HPDE6-E6E7 (cell line): Measurements from ENCODE around the gene PKD1.
"Not testable (repeated sequence)": the region's sequence is repeated elsewhere in the genome, so short reads cannot be mapped to it uniquely, and the experiment has no call there.

ENCODE experiments used
- DNase-seq: peaks from one replicate; pipeline ENCODE4 v3.0.0; 2011; ENCODE audit warnings: missing footprints; ENCODE audit errors: extremely low spot score

PKD1 gene

DNA sequence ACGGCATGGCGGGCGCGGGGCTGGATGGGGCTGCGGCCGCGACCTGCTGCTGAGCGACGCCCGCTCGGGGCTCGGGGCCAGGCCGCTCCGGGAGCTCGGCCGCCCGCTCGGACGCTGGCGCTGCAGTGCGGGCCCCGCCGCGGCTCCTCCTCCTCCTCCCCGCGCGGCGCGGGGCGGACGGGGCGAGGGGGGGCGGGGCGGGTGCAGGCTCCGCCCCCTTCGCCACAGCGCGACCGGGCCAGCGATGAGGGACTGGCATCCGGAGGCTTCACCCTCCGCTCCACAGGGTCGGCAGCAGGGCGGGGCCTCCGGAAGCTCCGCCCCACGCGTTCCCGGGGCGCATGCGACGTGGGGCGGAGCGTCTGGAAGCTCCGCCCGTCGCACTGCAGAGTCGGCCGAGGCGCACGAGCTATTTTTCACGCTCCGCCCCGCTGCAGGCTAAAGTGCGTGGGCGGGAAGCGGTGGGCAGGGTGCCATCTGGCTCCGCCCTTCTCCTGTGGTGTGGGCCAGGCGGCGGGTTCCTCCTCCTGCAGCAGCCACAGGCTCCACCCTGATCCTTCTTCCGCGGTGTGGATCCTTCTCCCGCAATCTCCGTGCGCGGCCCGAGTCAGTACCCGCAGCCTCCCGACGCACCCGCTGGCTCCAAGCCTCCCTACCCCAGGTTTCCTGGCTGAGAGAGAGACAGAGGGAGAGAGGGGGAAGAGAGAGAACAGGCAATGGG is at the start of gene PKD1:
PKD1 (minus strand) TSS at position 129 of the 721 bp plus-strand sequence. CDS start 209 bp downstream, outside the sequence.
- DNase-seq: not testable (repeated sequence)

DNA sequence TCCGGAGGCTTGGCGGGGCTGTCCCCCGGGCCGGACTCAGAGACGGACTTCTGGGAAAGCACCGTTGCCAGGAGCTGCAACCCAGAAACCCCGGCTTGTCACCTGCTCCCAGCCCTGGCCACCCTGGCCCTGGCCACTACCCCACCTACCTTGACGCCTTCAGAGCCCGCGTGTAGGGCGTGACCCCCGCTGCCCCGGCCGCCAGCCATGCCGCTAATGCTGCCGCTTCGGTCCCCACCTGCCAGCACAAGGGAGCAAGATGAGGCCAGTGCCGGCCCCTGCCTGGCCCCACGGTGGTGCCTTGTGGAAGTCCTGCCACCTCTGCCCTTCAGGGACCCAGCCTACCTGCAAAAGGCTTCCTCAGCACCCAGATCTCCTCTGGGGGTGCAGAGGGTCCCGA is 49.3 kb upstream of the PKD1 start:
- DNase-seq: no peak

DNA sequence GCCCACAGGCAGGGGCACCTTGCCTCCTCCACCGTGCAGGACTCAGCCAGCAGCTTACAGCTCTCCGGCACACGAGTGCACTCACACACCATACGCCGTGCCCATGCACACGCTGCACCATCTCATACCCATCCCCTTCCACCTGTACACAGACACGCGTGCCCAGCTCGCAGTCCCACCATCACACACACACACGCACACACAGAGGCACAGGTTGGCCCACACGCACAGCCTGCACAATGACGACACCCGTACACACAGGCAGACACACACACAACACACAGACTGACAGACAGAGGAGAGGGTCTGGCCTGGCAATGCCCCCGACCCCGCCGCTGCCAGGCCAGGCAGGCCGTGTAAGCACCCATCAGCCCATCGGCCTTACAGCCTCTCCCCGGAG is 48.6 kb upstream of the PKD1 start:
- no peak for DNase-seq

DNA sequence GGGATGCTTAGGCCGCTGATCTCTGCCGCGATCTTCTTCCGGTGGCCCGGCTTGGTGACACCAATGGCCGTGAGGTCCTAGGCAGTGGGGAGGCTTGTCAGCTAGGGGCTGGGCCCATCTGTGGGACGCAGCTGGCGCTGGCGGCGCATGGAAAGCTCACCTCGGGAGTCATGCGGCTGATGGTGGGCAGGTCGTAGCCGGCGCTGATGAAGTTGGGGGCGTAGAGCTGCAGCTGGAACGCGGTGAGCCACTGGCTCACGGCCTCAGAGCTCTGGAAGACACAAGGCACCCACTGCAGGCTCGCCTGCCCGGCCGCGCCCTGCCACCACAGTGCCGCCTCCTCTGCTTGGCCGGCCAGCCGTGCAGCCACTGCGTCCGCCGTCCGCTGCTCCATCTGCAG is 48.0 kb upstream of the PKD1 start:
- no peak for DNase-seq

DNA sequence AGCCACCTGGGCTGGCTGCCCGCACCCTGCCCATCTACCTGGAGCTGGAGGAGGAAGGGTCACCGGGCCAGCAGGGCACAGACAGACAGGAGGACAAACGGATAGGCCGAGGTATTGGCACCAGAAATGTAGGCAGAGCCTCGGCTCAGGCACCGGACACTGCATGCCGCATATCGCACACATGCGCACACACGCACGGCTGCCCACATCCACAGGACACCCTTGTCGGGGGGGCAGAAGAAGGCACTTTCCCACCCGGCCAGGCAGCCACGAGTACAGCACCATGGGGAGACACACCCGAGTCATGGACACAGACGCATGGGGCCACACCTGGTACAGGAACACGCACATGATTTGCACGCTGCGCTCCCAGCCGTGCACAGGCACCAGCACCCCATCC is 46.3 kb upstream of the PKD1 start:
- no peak for DNase-seq

DNA sequence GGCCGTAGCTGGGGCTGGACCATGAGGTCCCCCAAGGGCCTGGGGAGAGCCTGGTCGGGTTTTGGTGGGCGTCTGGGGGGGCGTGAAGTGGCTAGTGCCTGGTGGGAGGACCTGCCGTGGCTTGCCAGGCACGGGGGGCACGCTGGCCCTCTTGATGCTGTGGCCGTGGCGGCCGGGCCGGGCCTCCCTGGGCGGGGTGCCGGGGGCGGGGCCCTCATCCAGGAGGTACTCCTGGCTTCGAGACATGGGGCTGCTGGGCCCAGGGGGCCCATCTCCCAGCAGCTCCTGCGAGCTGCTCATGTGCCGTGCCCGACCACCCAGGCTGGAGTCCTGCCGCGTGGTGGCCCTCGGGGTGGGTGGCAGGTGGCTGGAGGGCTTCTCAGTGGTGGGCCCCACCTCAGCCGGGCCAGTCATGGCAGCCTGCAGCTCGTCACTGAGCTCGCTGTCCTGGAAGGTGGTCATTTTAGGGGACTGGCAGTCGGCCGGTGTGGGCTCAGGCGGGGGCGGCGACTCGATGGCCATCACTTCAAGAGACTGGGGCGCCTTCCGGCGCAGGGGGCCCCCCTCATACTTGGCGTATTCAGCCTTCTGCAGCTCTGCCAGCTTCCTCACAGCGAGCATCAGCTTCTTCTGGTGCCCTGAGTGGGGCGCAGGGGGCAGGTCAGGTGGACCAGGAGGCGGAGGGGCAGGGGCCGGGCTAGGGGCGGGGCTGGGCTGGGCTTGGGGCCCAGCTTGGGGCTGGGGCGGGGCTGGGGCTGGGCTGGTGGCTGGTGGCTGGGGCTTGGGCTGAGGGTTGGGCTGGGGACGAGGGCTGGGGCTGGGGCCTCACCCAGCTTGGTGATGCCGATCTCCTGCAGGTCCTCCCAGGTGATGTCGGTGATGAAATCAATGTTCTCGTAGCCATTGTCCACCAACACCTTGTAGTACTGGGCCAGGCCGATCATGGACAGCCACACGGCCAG is 45.5 kb upstream of the PKD1 start:
- no peak for DNase-seq

DNA sequence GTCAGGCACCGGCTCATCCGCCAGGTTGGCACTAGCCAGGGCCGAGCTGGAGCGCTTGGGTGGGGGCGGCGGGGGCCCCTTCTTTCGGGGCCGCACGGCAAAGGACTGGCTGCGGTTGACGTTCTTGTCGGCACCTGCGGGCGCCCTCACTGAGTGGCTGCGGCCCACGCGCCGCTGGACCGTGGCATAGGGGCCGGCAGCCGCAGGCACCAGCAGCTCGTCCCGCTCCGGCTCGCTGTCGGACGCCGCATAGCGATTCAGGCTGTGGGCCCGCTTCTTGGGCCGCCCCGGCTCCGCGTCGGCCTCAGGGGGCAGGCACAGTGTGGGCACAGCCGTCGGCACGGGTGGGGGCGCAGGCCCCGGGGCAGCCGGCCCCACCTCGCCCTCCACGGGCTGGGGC is 44.8 kb upstream of the PKD1 start:
- no peak for DNase-seq

DNA sequence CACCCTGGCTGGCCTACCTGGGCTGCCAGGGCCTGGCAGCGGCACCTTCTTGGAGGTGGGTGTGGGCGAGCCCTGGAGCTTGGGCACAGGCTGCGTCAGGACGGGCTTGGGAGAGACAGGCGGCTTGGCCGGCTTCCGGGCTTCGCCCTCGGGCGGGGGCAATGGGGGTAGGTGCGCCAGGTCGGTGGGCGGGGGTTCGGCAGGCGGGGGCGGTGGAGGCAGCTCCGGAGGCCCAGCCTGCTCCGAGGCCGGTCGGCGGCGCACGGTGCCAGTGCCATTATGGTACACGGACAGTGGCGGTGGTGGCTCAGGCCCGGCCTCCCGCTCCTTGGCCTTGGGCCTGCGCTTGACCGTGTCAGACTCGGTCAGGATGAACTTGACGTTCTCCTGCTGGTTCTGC is 43.9 kb upstream of the PKD1 start:
- no peak for DNase-seq

DNA sequence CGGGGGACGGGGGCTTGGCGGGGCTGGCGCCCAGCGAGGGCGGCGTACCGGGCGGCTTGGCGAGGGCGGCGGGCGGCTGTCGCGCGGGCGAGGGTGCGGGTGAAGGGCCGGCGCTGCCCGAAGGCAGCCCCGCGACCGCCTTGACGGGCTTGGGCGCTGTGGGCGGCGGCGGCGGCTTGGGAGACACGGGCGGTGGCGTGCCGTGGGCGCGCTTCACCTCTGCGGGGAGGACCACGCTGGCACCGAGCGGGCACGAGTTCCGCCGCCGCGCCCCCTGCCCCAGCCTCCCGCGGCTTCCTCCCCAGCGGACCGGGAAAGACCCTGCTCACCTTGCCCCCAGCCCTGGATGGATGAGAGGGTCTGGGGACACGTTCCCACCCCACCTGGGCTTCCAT is 43.4 kb upstream of the PKD1 start:
- DNase-seq: no peak

DNA sequence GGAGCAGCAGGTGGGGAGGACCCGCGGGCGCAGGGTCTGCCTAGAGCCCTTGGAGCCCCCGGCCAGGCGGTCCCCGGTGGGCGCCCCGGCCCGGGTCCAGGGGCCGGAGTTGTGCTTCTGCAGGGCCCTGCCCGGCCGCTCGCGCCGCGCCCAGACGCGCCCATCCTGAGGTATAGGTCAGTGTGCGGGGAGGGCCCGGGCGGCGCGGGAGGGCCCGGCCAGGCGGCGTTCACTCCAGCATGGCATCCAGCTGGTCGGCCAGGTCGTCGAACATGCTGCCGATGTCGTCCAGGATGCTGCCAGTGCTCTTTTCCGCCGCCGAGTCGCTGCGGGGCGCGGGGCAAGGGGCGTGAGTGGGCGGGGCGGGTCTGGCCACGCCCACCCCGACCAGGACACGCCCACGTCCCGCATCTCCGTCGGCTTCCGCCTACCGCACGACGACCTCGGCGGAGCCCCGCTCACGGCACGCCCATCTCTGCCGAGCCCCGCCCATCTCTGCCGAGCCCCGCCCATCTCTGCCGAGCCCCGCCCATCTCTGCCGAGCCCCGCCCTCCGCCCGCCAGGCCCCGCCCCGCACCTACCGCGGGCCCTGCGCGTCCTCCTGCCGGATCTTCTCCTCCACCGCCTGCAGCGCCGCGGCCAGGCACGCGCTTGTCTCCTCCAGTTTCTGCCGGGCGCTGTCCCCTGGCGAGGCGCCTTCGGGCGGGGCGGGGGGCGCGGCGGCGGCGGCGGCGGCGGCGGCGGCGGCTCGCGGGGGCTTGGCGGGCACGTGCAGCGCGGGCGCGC is 42.8 kb upstream of the PKD1 start:
- peak; percentile 16 for DNase-seq

DNA sequence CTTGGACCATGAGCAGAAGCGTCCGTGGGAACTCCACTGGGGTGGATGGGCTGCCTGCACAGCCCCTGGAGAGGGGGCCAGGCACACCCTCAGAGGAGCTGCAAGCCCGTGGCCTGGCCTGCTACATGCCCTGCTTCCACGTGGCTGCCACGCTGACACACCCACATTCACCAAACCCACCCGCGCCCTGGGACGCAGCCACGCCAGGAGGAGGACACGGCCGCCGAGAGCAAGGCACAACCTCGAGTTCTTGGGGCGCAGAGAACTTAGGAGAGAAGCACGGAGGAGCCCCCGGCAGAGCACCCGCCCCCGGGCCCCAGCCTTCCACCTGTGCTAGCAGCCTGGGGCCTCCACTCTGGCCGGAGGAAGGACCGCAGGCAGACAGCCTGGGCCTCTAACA is 41.9 kb upstream of the PKD1 start:
- no peak for DNase-seq

DNA sequence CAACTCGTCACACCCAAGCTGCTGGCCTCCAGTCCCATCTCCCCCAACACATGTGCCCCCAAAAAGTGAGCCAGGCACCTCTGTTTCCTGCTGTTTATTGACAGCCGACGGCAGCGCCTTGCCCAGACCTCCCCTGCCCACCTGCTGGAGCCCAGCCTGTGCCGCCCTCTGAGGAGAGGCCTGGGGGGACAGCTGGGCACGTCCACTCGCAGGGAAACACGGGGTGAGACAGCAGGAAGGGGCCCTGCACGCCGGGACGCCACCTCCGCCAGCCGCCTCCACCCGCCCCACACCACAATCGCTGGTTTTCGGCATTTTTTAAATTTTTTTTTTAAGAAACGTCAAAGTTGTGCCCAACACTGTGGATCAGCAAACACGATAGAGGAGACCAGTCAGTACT is 41.4 kb upstream of the PKD1 start:
- no peak for DNase-seq

DNA sequence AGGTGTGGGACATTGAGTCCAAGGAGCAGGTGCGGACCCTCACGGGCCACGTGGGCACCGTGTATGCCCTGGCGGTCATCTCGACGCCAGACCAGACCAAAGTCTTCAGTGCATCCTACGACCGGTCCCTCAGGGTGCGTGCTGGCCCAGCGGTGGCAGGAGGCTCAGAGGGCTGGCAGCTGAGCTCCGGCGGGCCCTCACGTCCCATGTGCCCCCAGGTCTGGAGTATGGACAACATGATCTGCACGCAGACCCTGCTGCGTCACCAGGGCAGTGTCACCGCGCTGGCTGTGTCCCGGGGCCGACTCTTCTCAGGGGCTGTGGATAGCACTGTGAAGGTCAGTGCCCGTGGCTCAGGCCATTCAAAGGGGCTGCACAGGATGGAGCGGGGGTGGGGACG is 40.3 kb upstream of the PKD1 start:
- no peak for DNase-seq

DNA sequence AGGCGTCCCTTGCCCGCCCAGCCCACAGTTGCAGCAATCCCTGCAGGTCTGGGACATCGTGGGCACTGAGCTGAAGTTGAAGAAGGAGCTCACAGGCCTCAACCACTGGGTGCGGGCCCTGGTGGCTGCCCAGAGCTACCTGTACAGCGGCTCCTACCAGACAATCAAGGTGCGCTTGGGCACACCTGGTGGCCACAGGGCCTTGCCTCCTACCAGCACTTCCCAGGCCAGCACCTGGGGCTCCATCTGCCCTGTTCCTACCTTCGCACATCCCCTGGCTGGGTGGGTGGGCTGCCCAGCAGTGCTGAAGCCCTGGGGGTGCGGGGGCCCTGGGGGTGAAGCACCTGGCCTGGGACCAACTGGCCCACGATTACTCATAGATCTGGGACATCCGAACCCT is 39.8 kb upstream of the PKD1 start:
- DNase-seq: no peak

DNA sequence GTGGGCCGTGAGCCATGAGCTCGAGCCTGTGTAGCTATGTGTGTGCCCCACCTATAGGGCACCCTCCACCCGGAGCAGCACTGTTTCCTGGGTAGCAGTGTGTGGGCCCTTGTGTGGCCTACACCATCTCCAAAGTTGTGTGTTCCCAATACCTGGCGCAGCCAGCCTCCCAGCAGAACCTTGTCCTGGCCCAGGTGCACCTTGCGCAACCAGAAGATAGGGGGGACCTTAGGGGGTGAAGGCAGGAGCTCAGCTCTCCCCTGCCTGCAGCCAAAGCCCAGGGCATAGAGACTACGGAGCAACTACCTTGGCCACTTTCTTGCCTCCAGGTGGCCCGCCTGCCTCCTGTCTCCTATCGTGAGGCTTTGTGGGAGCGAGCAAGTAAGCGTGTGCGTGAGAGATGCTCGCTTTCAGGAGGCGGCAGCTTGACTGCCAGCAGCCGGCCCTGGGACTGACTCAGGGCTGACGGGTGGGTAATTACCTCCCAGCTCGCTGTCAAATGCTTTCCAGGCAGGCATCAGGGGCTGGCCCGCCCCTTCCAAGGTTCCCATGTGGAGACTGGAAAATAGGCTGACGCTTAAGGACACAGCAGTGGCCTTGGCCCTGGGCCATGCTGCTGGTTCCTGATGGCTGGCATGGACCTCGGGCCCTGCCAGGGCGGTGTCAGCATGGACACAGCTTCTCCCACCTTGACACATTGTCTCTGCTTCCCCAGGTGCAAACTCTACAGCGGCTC is 38.9 kb upstream of the PKD1 start:
- no peak for DNase-seq

DNA sequence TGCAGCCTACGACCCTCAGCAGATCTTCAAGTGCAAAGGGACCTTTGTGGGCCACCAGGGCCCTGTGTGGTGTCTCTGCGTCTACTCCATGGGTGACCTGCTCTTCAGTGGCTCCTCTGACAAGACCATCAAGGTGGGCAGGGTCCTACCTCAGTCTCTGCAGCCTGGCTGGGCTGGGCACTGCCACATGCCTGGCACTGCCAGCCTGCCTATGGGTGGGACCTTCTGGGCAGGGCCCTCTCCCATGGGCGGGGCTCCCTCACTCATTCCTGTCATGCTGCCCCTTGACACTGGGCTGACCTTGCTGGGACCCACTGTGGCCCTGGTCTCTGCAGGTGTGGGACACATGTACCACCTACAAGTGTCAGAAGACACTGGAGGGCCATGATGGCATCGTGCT is 38.2 kb upstream of the PKD1 start:
- DNase-seq: no peak

DNA sequence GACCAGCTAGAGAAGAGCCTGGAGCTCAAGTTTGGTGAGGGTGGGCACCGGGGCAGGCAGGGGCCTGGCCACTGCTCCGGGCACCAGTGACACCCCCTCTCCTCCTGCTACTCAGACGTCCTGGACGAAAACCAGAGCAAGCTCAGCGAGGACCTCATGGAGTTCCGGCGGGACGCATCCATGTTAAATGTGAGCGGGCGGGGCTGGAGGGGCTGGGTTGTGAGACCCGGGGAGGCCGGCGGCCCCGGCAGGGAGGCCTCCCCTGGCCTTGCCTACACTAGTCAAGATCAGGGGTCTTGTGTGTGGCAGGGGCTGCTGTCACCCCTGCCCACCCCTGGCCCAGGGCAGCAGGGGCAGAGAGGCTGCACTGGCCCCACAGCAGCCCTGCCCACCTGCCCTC is 37.7 kb upstream of the PKD1 start:
- no peak for DNase-seq

DNA sequence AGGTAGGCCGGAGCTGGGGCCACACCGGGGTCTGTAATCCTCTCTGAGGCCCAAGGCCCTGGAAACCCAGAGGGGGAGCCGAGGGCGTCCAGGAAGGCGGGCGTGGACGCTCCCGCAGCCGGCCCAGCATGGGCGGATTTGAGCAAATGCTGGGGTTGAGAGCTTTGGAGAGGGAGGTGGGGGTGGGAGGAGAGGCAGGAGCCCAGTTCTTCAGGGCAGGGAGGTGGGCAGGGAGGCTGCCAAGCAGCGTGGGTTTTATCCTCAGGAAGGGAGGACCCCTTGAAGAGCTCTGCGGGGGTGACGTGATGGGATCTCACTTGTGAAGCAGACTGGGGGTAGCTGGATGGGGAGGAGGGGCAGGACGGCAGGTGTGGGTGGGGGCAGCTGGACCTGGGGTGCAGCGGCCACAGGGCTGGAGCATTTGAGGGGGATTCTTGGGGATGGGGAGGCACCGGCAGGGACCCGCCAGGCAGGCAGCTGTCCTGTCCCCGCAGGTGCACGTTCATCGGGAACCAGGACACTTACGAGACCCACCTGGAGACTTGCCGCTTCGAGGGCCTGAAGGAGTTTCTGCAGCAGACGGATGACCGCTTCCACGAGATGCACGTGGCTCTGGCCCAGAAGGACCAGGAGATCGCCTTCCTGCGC is 37.1 kb upstream of the PKD1 start:
- no peak for DNase-seq

DNA sequence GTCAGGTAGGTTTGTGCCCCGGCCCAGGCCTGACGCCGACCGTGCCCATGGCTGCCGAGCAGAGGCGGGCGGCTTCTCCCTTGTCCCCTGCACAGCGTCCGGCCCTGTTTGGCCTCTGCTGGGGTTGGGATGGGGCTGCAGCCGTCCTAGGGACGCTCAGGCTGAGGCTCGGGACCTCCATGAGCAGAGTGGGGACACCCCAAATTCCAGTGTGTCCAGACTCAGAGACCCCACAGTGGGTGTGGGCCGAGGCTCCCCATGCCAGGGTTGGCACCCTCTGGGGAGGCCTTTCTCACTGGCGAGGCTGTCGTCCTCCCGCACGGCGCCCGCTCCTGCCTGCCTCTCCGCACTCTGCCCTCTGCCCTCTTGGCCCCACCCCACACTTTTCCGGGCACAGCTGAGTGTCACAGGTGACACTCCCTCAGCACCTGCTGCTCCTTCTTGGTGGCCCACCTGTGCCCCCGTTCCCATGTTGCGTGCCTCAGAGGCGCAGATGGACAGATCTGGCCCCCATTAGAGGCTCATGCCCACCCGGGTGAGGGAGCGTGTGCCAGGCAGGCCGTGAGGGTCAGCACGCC is 36.0 kb upstream of the PKD1 start:
- DNase-seq: no peak

DNA sequence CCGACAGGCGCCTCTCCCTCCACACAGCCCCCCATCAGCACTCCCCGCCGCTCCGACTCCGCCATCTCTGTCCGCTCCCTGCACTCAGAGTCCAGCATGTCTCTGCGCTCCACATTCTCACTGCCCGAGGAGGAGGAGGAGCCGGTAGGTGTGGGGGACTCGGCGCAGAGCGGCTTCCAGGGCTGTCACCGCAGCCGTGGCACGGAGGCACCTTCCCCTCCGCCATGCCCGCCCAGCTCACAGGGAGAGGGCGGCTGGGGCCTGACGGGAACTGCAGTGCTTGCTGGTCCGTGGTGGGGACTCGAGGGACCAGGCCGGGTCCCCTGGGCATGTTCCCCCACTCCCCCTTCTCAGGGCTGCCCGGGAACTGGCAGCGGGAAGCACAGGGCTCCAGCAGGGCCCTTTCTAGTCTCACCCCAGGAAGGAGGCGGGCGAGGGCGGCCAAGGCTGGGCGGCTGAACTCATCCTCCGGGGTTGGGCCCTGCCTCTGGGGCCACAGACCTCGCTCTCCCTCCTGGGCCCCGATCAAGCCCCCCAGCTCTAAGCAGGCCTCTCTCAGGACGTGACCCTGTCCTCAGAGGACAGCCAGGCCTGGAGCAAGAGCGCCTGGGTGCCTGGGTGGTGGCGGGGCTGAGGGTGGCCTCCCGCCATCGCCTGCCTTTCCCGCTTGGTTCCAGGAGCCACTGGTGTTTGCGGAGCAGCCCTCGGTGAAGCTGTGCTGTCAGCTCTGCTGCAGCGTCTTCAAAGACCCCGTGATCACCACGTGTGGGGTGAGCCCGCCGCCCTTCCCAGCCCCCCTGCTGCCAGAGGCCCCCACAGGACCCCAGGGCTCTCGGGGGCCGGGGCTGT is 35.1 kb upstream of the PKD1 start:
- DNase-seq: no peak
